ENCODE data around the gene ZNF524.

GRCh38 chr19:55641426-55642152, 41.5 kb downstream of the ZNF524 start:
- TF ChIP-seq EZH2 (IDR thresholded peaks at IDR 0.05; ENCODE audit: insufficient read depth, low read length) = no peak
- TF ChIP-seq, protein P1, sequence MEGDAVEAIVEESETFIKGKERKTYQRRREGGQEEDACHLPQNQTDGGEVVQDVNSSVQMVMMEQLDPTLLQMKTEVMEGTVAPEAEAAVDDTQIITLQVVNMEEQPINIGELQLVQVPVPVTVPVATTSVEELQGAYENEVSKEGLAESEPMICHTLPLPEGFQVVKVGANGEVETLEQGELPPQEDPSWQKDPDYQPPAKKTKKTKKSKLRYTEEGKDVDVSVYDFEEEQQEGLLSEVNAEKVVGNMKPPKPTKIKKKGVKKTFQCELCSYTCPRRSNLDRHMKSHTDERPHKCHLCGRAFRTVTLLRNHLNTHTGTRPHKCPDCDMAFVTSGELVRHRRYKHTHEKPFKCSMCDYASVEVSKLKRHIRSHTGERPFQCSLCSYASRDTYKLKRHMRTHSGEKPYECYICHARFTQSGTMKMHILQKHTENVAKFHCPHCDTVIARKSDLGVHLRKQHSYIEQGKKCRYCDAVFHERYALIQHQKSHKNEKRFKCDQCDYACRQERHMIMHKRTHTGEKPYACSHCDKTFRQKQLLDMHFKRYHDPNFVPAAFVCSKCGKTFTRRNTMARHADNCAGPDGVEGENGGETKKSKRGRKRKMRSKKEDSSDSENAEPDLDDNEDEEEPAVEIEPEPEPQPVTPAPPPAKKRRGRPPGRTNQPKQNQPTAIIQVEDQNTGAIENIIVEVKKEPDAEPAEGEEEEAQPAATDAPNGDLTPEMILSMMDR (IDR thresholded peaks at IDR 0.05; ENCODE audit: insufficient read depth, low read depth, low read length) = no peak
